ENCODE results near the gene RAB31.

Gene RAB31

GRCh38 chr18:9860682-9861081, 152.6 kb downstream of the RAB31 start:
- TF ChIP-seq, protein P1, sequence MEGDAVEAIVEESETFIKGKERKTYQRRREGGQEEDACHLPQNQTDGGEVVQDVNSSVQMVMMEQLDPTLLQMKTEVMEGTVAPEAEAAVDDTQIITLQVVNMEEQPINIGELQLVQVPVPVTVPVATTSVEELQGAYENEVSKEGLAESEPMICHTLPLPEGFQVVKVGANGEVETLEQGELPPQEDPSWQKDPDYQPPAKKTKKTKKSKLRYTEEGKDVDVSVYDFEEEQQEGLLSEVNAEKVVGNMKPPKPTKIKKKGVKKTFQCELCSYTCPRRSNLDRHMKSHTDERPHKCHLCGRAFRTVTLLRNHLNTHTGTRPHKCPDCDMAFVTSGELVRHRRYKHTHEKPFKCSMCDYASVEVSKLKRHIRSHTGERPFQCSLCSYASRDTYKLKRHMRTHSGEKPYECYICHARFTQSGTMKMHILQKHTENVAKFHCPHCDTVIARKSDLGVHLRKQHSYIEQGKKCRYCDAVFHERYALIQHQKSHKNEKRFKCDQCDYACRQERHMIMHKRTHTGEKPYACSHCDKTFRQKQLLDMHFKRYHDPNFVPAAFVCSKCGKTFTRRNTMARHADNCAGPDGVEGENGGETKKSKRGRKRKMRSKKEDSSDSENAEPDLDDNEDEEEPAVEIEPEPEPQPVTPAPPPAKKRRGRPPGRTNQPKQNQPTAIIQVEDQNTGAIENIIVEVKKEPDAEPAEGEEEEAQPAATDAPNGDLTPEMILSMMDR (IDR thresholded peaks at IDR 0.05): no peak
- Histone ChIP-seq H3K79me2 (no peaks in the 10 kb centered on the region), H3K9ac (no peak overlapping the region), H3K27me3 (ENCODE audit: control insufficient read depth, insufficient read depth, low read length) (no peaks in the 10 kb centered on the region), H3K36me3 (ENCODE audit: control insufficient read depth, insufficient read depth, low read length) (no peaks in the 10 kb centered on the region), H3K9me3 (ENCODE audit: control insufficient read depth, low read length) (no peaks in the 10 kb centered on the region), H3K4me2 (ENCODE audit: low read length) (no peak overlapping the region), H3K4me3 (ENCODE audit: low read depth, low read length) (no peak overlapping the region), H2AFZ (no peak overlapping the region), H3K4me1 (no peaks in the 10 kb centered on the region), H3K27ac (no peak overlapping the region)

DNA sequence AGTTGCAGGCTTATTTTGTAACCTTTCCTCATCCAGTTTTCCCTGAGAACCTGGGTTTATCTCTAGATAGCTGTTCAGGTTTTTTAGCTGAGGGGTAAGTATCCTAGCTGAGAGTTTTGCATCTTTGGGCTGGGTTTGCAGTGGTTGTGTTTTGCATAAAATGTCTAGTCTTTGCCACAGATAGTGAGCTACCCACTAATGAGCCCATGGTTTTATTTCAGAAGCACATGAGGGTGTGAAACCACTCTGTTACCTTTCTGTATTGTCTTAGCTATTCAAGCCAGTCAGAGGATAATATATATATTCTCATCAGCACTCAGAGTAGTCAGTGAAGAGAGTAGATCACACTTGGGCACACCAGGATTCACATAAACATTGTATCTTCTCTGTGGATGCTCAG, 153.1 kb downstream of the RAB31 start:
- Histone ChIP-seq H3K4me1 (no peaks in the 10 kb centered on the region), H3K27ac (no peak overlapping the region), H3K36me3 (ENCODE audit: control insufficient read depth, insufficient read depth, low read length) (no peaks in the 10 kb centered on the region), H2AFZ (no peak overlapping the region), H3K27me3 (ENCODE audit: control insufficient read depth, insufficient read depth, low read length) (no peaks in the 10 kb centered on the region), H3K9ac (no peak overlapping the region), H3K9me3 (ENCODE audit: control insufficient read depth, low read length) (no peaks in the 10 kb centered on the region), H3K79me2 (no peaks in the 10 kb centered on the region), H3K4me2 (ENCODE audit: low read length) (no peak overlapping the region), H3K4me3 (ENCODE audit: low read depth, low read length) (no peak overlapping the region)
- TF ChIP-seq, protein P1 (IDR thresholded peaks at IDR 0.05): no peak

DNA sequence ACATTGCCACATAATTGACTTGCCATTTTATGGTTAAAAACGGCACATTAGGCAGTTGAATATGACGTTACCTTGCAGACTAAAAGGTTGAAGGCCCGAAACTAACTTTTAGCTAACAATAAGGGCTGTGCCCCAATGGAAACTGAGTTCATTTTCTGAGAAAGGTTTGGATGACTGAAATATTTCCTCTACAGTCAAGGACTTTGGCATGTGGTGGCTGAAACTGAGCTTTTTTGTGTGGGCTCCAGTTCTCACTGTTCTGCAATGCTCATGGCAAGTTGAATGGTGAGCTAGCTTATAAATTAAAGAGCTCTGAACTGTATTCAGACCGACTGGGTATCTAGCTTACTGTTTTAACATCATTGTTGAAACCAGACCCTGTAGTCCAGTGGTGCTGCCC, 153.8 kb downstream of the RAB31 start:
- no peak overlapping the region for H3K27ac ChIP-seq
- TF ChIP-seq, protein P1 (IDR thresholded peaks at IDR 0.05): no peak
- H3K4me2 ChIP-seq (ENCODE audit: low read length): no peak overlapping the region
- no peaks in the 10 kb centered on the region for H3K9me3 ChIP-seq (ENCODE audit: control insufficient read depth, low read length)
- H2AFZ ChIP-seq: no peak overlapping the region
- H3K27me3 ChIP-seq (ENCODE audit: control insufficient read depth, insufficient read depth, low read length): no peaks in the 10 kb centered on the region
- H3K9ac ChIP-seq: no peak overlapping the region
- H3K36me3 ChIP-seq (ENCODE audit: control insufficient read depth, insufficient read depth, low read length): no peaks in the 10 kb centered on the region
- no peaks in the 10 kb centered on the region for H3K79me2 ChIP-seq
- no peaks in the 10 kb centered on the region for H3K4me1 ChIP-seq
- H3K4me3 ChIP-seq (ENCODE audit: low read depth, low read length): no peak overlapping the region

DNA sequence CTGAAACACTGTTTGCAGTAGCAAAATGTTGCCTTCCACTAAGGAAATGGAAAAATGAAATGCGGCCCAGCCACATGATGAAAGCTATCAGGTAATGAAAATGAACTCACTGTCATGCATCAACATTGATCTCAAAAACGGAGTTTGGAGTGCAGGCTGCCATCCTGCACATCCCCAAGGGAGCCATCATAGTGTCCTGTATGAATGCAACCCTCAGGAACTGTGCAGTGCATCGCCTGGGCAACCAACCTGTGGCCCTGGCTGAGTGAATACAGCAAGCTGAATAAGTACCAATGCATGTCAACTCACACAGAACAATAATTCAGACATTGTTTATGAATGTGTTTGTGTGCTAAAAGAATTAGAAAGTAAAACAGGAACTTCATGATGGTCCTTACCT, 154.6 kb downstream of the RAB31 start:
- H3K36me3 ChIP-seq (ENCODE audit: control insufficient read depth, insufficient read depth, low read length): no peaks in the 10 kb centered on the region
- TF ChIP-seq, protein P1 (IDR thresholded peaks at IDR 0.05): no peak
- no peak overlapping the region for H3K27ac ChIP-seq
- no peak overlapping the region for H2AFZ ChIP-seq
- H3K9me3 ChIP-seq (ENCODE audit: control insufficient read depth, low read length): no peaks in the 10 kb centered on the region
- no peaks in the 10 kb centered on the region for H3K27me3 ChIP-seq (ENCODE audit: control insufficient read depth, insufficient read depth, low read length)
- no peak overlapping the region for H3K9ac ChIP-seq
- H3K4me2 ChIP-seq (ENCODE audit: low read length): no peak overlapping the region
- H3K4me3 ChIP-seq (ENCODE audit: low read depth, low read length): no peak overlapping the region
- H3K4me1 ChIP-seq: no peaks in the 10 kb centered on the region
- H3K79me2 ChIP-seq: no peaks in the 10 kb centered on the region

DNA sequence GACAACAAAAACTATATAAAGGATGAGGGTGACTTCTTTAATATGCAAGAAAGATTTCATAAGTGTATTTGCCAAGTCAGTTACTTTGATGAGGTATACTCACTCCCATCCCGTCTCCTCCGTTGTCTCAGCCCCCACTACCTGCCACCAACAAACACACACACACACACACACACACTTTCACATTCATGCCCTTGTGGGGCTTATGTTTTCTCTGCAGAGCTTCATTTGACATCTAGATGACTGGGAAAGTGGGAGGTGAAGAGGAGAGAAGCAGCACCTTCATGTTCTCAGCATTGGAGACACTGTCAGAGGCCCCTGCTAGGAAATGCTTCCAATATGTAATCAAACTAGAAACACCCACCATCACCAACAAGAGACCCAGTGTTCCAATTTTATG, 155.2 kb downstream of the RAB31 start:
- H3K27me3 ChIP-seq (ENCODE audit: control insufficient read depth, insufficient read depth, low read length): no peaks in the 10 kb centered on the region
- H3K27ac ChIP-seq: no peak overlapping the region
- no peak overlapping the region for H3K4me2 ChIP-seq (ENCODE audit: low read length)
- H3K4me1 ChIP-seq: no peaks in the 10 kb centered on the region
- no peaks in the 10 kb centered on the region for H3K9me3 ChIP-seq (ENCODE audit: control insufficient read depth, low read length)
- H2AFZ ChIP-seq: no peak overlapping the region
- H3K4me3 ChIP-seq (ENCODE audit: low read depth, low read length): no peak overlapping the region
- H3K79me2 ChIP-seq: no peaks in the 10 kb centered on the region
- TF ChIP-seq, protein P1 (IDR thresholded peaks at IDR 0.05): no peak
- H3K9ac ChIP-seq: no peak overlapping the region
- H3K36me3 ChIP-seq (ENCODE audit: control insufficient read depth, insufficient read depth, low read length): no peaks in the 10 kb centered on the region
